SK-N-SH treated with all-trans-retinoic acid at 6 μM for 48 hours (cell line): ENCODE measurements around the gene SUPV3L1.

ENCODE experiments used
- ARNTL ChIP-seq: fragments of 450-650 bp; formaldehyde crosslinking; IDR thresholded peaks from 2 replicates; pipeline ENCODE4 v1.5.0; 2020; ENCODE audit warnings: low read depth, mild to moderate bottlenecking, moderate library complexity, borderline replicate concordance
- ESRRG ChIP-seq: fragments of 250-450 bp; sonication (Bioruptor Pico); IDR thresholded peaks from 2 replicates; pipeline ENCODE4 v1.6.1; 2021; ENCODE audit warnings: mild to moderate bottlenecking
- GLIS3 ChIP-seq: fragments of 250-450 bp; sonication (Bioruptor Pico); IDR thresholded peaks from 2 replicates; pipeline ENCODE4 v1.5.0; 2020; ENCODE audit warnings: mild to moderate bottlenecking, moderate library complexity
- RARB ChIP-seq: fragments of 250-450 bp; sonication (Bioruptor Pico); IDR thresholded peaks from 2 replicates; pipeline ENCODE4 v1.8.0; 2021; ENCODE audit warnings: mild to moderate bottlenecking, moderate library complexity
- TCF4 ChIP-seq: fragments of 250-450 bp; sonication (Bioruptor Pico); IDR thresholded peaks from 2 replicates; pipeline ENCODE4 v1.8.0; 2021; ENCODE audit warnings: mild to moderate bottlenecking, moderate library complexity, borderline replicate concordance
- TOX ChIP-seq: fragments of 250-450 bp; sonication (Bioruptor Pico); IDR thresholded peaks from 2 replicates; pipeline ENCODE4 v1.8.0; 2021; ENCODE audit warnings: mild to moderate bottlenecking, moderate library complexity, borderline replicate concordance
- ZFP3 ChIP-seq: fragments of 250-450 bp; sonication (Bioruptor Pico); IDR thresholded peaks from 2 replicates; pipeline ENCODE4 v1.5.0; 2020; ENCODE audit warnings: mild to moderate bottlenecking, moderate library complexity
- ZFP30 ChIP-seq: fragments of 450-650 bp; formaldehyde crosslinking; IDR thresholded peaks from 2 replicates; pipeline ENCODE4 v1.5.0; 2022; ENCODE audit warnings: mild to moderate bottlenecking, moderate library complexity
- ZNF565 ChIP-seq: fragments of 450-650 bp; formaldehyde crosslinking; conservative IDR thresholded peaks from 2 replicates; pipeline ENCODE4 v1.5.0; 2020; ENCODE audit warnings: low read depth, mild to moderate bottlenecking, moderate library complexity
- ZNF8 ChIP-seq: fragments of 450-650 bp; formaldehyde crosslinking; IDR thresholded peaks from 2 replicates; pipeline ENCODE4 v1.5.0; 2020; ENCODE audit warnings: mild to moderate bottlenecking, moderate library complexity
- TF ChIP-seq, protein P1 (sequence below): fragments of 250-450 bp; sonication (Bioruptor Pico); IDR thresholded peaks from 2 replicates; pipeline ENCODE4 v1.8.0; 2020; ENCODE audit warnings: mild to moderate bottlenecking, moderate library complexity, borderline replicate concordance
- TF ChIP-seq, protein P2 (sequence below): fragments of 250-450 bp; sonication (Bioruptor Pico); IDR thresholded peaks from 2 replicates; pipeline ENCODE4 v1.5.1; 2020; ENCODE audit warnings: low read depth, mild to moderate bottlenecking, moderate library complexity
- TF ChIP-seq, protein P3 (sequence below): fragments of 250-450 bp; sonication (Bioruptor Pico); IDR thresholded peaks from 2 replicates; pipeline ENCODE4 v1.5.0; 2020; ENCODE audit warnings: mild to moderate bottlenecking, moderate library complexity
- TF ChIP-seq, protein P4 (sequence below): fragments of 250-450 bp; sonication (Bioruptor Pico); IDR thresholded peaks from 2 replicates; pipeline ENCODE4 v1.5.1; 2021; ENCODE audit warnings: mild to moderate bottlenecking, moderate library complexity

DNA sequence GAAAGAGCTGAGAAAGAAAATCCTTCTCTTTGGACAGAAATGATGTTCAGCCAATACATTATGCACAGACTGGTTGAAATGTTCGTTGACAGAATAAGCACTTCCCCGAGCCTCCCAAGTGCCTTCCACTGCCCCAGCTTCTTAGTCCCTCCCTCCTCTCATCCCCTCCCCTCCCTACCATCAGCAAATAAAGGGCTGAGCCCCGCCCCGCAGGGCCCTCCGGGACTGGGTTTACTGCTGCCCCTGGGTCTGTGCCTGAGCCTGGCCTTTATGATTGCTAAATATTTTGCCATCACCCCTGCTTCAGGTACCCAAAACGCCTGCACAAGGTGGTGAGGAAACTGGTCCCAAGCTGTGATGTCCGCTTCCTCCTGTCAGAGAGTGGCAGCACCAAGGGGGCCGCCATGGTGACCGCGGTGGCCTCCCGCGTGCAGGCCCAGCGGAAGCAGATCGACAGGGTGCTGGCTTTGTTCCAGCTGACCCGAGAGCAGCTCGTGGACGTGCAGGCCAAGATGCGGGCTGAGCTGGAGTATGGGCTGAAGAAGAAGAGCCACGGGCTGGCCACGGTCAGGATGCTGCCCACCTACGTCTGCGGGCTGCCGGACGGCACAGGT is 68.2 kb downstream of the SUPV3L1 start:
- no peak for TF ChIP-seq TOX
- TF ChIP-seq, protein P1, sequence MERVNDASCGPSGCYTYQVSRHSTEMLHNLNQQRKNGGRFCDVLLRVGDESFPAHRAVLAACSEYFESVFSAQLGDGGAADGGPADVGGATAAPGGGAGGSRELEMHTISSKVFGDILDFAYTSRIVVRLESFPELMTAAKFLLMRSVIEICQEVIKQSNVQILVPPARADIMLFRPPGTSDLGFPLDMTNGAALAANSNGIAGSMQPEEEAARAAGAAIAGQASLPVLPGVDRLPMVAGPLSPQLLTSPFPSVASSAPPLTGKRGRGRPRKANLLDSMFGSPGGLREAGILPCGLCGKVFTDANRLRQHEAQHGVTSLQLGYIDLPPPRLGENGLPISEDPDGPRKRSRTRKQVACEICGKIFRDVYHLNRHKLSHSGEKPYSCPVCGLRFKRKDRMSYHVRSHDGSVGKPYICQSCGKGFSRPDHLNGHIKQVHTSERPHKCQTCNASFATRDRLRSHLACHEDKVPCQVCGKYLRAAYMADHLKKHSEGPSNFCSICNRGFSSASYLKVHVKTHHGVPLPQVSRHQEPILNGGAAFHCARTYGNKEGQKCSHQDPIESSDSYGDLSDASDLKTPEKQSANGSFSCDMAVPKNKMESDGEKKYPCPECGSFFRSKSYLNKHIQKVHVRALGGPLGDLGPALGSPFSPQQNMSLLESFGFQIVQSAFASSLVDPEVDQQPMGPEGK (CRISPR knock-in tag): no peak
- no peak for TF ChIP-seq ZFP3 (CRISPR knock-in tag)
- TF ChIP-seq GLIS3 (CRISPR knock-in tag): no peak
- no peak for TF ChIP-seq ZNF8 (CRISPR knock-in tag)
- TF ChIP-seq TCF4 (CRISPR knock-in tag): no peak
- TF ChIP-seq, protein P2, sequence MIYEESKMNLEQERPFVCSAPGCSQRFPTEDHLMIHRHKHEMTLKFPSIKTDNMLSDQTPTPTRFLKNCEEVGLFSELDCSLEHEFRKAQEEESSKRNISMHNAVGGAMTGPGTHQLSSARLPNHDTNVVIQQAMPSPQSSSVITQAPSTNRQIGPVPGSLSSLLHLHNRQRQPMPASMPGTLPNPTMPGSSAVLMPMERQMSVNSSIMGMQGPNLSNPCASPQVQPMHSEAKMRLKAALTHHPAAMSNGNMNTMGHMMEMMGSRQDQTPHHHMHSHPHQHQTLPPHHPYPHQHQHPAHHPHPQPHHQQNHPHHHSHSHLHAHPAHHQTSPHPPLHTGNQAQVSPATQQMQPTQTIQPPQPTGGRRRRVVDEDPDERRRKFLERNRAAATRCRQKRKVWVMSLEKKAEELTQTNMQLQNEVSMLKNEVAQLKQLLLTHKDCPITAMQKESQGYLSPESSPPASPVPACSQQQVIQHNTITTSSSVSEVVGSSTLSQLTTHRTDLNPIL: no peak
- no peak for TF ChIP-seq ARNTL (CRISPR knock-in tag)
- TF ChIP-seq ZFP30: no peak
- TF ChIP-seq RARB (CRISPR knock-in tag): no peak
- TF ChIP-seq, protein P3, sequence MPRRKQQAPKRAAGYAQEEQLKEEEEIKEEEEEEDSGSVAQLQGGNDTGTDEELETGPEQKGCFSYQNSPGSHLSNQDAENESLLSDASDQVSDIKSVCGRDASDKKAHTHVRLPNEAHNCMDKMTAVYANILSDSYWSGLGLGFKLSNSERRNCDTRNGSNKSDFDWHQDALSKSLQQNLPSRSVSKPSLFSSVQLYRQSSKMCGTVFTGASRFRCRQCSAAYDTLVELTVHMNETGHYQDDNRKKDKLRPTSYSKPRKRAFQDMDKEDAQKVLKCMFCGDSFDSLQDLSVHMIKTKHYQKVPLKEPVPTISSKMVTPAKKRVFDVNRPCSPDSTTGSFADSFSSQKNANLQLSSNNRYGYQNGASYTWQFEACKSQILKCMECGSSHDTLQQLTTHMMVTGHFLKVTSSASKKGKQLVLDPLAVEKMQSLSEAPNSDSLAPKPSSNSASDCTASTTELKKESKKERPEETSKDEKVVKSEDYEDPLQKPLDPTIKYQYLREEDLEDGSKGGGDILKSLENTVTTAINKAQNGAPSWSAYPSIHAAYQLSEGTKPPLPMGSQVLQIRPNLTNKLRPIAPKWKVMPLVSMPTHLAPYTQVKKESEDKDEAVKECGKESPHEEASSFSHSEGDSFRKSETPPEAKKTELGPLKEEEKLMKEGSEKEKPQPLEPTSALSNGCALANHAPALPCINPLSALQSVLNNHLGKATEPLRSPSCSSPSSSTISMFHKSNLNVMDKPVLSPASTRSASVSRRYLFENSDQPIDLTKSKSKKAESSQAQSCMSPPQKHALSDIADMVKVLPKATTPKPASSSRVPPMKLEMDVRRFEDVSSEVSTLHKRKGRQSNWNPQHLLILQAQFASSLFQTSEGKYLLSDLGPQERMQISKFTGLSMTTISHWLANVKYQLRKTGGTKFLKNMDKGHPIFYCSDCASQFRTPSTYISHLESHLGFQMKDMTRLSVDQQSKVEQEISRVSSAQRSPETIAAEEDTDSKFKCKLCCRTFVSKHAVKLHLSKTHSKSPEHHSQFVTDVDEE (CRISPR knock-in tag): no peak
- TF ChIP-seq ZNF565 (CRISPR knock-in tag): no peak
- no peak for TF ChIP-seq ESRRG
- TF ChIP-seq, protein P4, sequence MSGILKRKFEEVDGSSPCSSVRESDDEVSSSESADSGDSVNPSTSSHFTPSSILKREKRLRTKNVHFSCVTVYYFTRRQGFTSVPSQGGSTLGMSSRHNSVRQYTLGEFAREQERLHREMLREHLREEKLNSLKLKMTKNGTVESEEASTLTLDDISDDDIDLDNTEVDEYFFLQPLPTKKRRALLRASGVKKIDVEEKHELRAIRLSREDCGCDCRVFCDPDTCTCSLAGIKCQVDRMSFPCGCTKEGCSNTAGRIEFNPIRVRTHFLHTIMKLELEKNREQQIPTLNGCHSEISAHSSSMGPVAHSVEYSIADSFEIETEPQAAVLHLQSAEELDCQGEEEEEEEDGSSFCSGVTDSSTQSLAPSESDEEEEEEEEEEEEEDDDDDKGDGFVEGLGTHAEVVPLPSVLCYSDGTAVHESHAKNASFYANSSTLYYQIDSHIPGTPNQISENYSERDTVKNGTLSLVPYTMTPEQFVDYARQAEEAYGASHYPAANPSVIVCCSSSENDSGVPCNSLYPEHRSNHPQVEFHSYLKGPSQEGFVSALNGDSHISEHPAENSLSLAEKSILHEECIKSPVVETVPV: no peak
